ENCODE results near the gene PIGW.

GRCh38 chr17:36583787-36584186, 49.0 kb downstream of the PIGW start:
- TF ChIP-seq EZH2phosphoT487 (IDR thresholded peaks at IDR 0.05; ENCODE audit: insufficient read depth, low read depth) (no peak), EZH2 (IDR thresholded peaks at IDR 0.05; ENCODE audit: insufficient read depth, poor library complexity, severe bottlenecking) (no peak)
